Airway epithelial cell (primary cell): ENCODE measurements around the gene PCDH8. TPM values are rescaled to one million over a fixed set of nuclear protein-coding genes. Genes with fewer than 3 reads are reported as not detected.

ENCODE experiments used
- total RNA-seq: library from RNA; depleted of rRNA; stranded (reverse); fragments of >200 nt; gene quantifications from 2 replicates; pipeline ENCODE4 v1.2.3, GENCODE V29; 2015

The PCDH8 gene
- total RNA-seq, result not detected in 2 replicates

GRCh38 chr13:52848455-52849195 lies at the start of gene PCDH8:
Gene PCDH8 (minus strand): TSS chr13:52848640. CDS start chr13:52848436, 204 bp downstream.

Other genes with a start within 250 kb of the PCDH8 start
- 1.8 and 2.5 TPM in 2 replicates for gene HNRNPA1L2, start 206.2 kb downstream of the PCDH8 start, total RNA-seq
- gene SUGT1, start 195.8 kb downstream of the PCDH8 start, total RNA-seq, result 29.8 and 46.5 TPM in 2 replicates
- not detected in 2 replicates for gene CNMD, start 108.8 kb downstream of the PCDH8 start, total RNA-seq
- gene OLFM4, start 180.2 kb upstream of the PCDH8 start, total RNA-seq, result not detected in 2 replicates